HCT116 (cell line): ENCODE data around the gene TNNT2. TPM values are rescaled to one million over a fixed set of nuclear protein-coding genes. Genes with fewer than 3 reads are reported as not detected.

Experiments used
- ATAC-seq: fragments of 200-7000 bp; cut with Tn5 transposase; 2 replicates; pipeline ENCODE4 v1.9.1; 2020; ENCODE audit warnings: mild to moderate bottlenecking, moderate library complexity
- BruUV-seq: library from RNA; stranded (reverse); fragments of 400-500 nt; replicated peaks from 2 replicates; lab custom pipeline; 2021; lab: Mats Ljungman, UMichigan
- CTCF ChIA-PET: fragments of 300-600 bp; sonication (Branson Sonifier 250); formaldehyde crosslinking; loops from one replicate; lab custom pipeline; 2021; ENCODE audit warnings: antibody characterized with exemption; lab: Charles Lee
- POLR2A ChIA-PET: fragments of 300-600, 350-600 bp; sonication (Branson Sonifier 250); formaldehyde crosslinking; loops from one replicate; lab custom pipeline; 2021; ENCODE audit warnings: antibody characterized with exemption; lab: Charles Lee
- RAD21 ChIA-PET, 2 experiments: fragments of 300-600 bp; sonication (Branson Sonifier 250); formaldehyde crosslinking; loops; one replicate each; lab custom pipeline; 2023; ENCODE audit warnings: low total read pairs in 2 of 2; ENCODE audit not compliant: uncharacterized antibody in 2 of 2, unreplicated experiment in 2 of 2, low non-redundant PET in 1 of 2; lab: Charles Lee
- DNase-seq: peaks from one replicate; pipeline ENCODE4 v3.0.0-alpha.2; 2010; ENCODE audit warnings: low read depth, low spot score
- H2AFZ ChIP-seq: fragments of 200-600 bp; shearing (Covaris generic), sonication (generic); 2 replicates; pipeline ENCODE4 v1.6.1; 2017; ENCODE audit warnings: low read depth, mixed run types, mixed read lengths, antibody characterized with exemption, low read length; ENCODE audit not compliant: poor library complexity, severe bottlenecking
- H3K27ac ChIP-seq: 2 replicates; pipeline ENCODE4 v1.5.1; 2012; ENCODE audit warnings: low read depth, low read length
- H3K27me3 ChIP-seq: fragments of 200-600 bp; sonication (generic); 2 replicates; pipeline ENCODE4 v1.6.1; 2016; ENCODE audit warnings: mixed run types, low read length, mixed read lengths; ENCODE audit not compliant: insufficient read depth
- H3K36me3 ChIP-seq, 2 experiments: fragments of 200-500 bp in 1 of 2; fragments of 200-600 bp in 1 of 2; sonication (Bioruptor generic) in 1 of 2; sonication (generic) in 1 of 2; 2 replicates each; pipeline versions ENCODE4 v1.5.1 to v1.6.1; 2014 to 2016; ENCODE audit warnings: low read length in 2 of 2, inconsistent platforms in 1 of 2, mixed read lengths in 1 of 2, mixed run types in 1 of 2; ENCODE audit not compliant: insufficient read depth in 2 of 2, control insufficient read depth in 1 of 2
- H3K4me1 ChIP-seq, 2 experiments: fragments of 200-600 bp in 1 of 2; sonication (generic) in 1 of 2; 2 replicates each; pipeline versions ENCODE4 v1.5.1 to v1.6.1; 2012 to 2017; ENCODE audit warnings: low read length in 2 of 2, inconsistent platforms in 1 of 2, mild to moderate bottlenecking in 1 of 2, mixed read lengths in 1 of 2, mixed run types in 1 of 2, moderate library complexity in 1 of 2; ENCODE audit not compliant: insufficient read depth in 2 of 2, control insufficient read depth in 1 of 2
- H3K4me2 ChIP-seq: fragments of 200-600 bp; sonication (generic); 2 replicates; pipeline ENCODE4 v1.6.1; 2017; ENCODE audit warnings: mixed run types, low read length, mixed read lengths
- H3K4me3 ChIP-seq, 2 experiments: fragments of 200-600 bp in 1 of 2; sonication (generic) in 1 of 2; replicated peaks in 1 of 2; 2 replicates each; pipeline ENCODE4 v1.5.1; 2011 to 2016; ENCODE audit warnings: low read length in 2 of 2, control low read depth in 1 of 2, low read depth in 1 of 2, mild to moderate bottlenecking in 1 of 2, mixed read lengths in 1 of 2, mixed run types in 1 of 2
- H3K79me2 ChIP-seq: fragments of 200-600 bp; sonication (generic); 2 replicates; pipeline ENCODE4 v1.6.1; 2017; ENCODE audit warnings: mild to moderate bottlenecking, mixed run types, low read length, moderate library complexity, mixed read lengths; ENCODE audit not compliant: insufficient read depth
- H3K9ac ChIP-seq: fragments of 200-600 bp; sonication (generic); 2 replicates; pipeline ENCODE4 v1.6.1; 2016; ENCODE audit warnings: low read length, mixed read lengths
- H3K9me2 ChIP-seq: fragments of 200-600 bp; sonication (generic), shearing (Covaris generic); 2 replicates; pipeline ENCODE4 v1.6.1; 2017; ENCODE audit warnings: mixed run types, mild to moderate bottlenecking, moderate library complexity; ENCODE audit not compliant: insufficient read depth
- H3K9me3 ChIP-seq, 2 experiments: fragments of 200-500 bp in 1 of 2; fragments of 200-600 bp in 1 of 2; sonication (Bioruptor generic) in 1 of 2; sonication (generic) in 1 of 2; 2 replicates each; pipeline ENCODE4 v1.6.1; 2014 to 2017; ENCODE audit warnings: low read length in 2 of 2, mixed read lengths in 2 of 2, inconsistent platforms in 1 of 2, low read depth in 1 of 2, mild to moderate bottlenecking in 1 of 2, mixed run types in 1 of 2, moderate library complexity in 1 of 2; ENCODE audit not compliant: control insufficient read depth in 1 of 2, insufficient read depth in 1 of 2
- H4K20me1 ChIP-seq: fragments of 200-600 bp; sonication (generic), shearing (Covaris generic); 2 replicates; pipeline ENCODE4 v1.6.1; 2017; ENCODE audit warnings: mixed run types, mild to moderate bottlenecking, moderate library complexity; ENCODE audit not compliant: insufficient read depth
- CBX3 ChIP-seq: IDR thresholded peaks from 2 replicates; pipeline ENCODE4 v1.6.1; 2012; ENCODE audit warnings: low read depth
- CEBPB ChIP-seq: IDR thresholded peaks from 2 replicates; pipeline ENCODE4 v1.6.1; 2012; ENCODE audit warnings: low read depth
- EGR1 ChIP-seq: IDR thresholded peaks from 2 replicates; pipeline ENCODE4 v1.6.1; 2012; ENCODE audit warnings: low read depth
- ELF1 ChIP-seq: IDR thresholded peaks from 2 replicates; pipeline ENCODE4 v1.6.1; 2012; ENCODE audit warnings: low read depth, borderline replicate concordance
- EZH2phosphoT487 ChIP-seq: fragments of 200-600 bp; IDR thresholded peaks from 2 replicates; pipeline ENCODE4 v1.6.1; 2018; ENCODE audit warnings: antibody characterized with exemption, borderline replicate concordance
- RAD21 ChIP-seq: IDR thresholded peaks from 2 replicates; pipeline ENCODE4 v1.6.1; 2012; ENCODE audit warnings: low read depth, mild to moderate bottlenecking
- SP1 ChIP-seq: IDR thresholded peaks from 2 replicates; pipeline ENCODE4 v1.6.1; 2012; ENCODE audit warnings: low read depth
- YY1 ChIP-seq: IDR thresholded peaks from 2 replicates; pipeline ENCODE4 v1.6.1; 2011; ENCODE audit warnings: low read length, low read depth, moderate library complexity, mild to moderate bottlenecking; ENCODE audit not compliant: insufficient replicate concordance; ENCODE audit errors: extremely low read depth
- intact Hi-C: fragments of 100-400 bp; cut with micrococcal nuclease; formaldehyde crosslinking; loops from 2 replicates; pipeline ENCODE4 v1.10.0; 2022
- total RNA-seq: library from RNA; stranded (reverse); gene quantifications from one replicate; pipeline ENCODE4 v1.2.1, GENCODE V29; 2021; ENCODE audit not compliant: unreplicated experiment
- TF ChIP-seq, protein P1 (sequence below): IDR thresholded peaks from 2 replicates; pipeline ENCODE4 v1.6.1; 2012; ENCODE audit warnings: low read depth
- TF ChIP-seq, protein P2 (sequence below): IDR thresholded peaks from 2 replicates; pipeline ENCODE4 v1.6.1; 2012
- TF ChIP-seq, protein P3 (sequence below), 3 experiments: fragments of 200-600 bp in 1 of 3; sonication (generic) in 1 of 3; IDR thresholded peaks in 2 of 3; conservative IDR thresholded peaks in 1 of 3; 2 replicates each; pipeline ENCODE4 v1.5.1; 2012 to 2017; ENCODE audit warnings: low read depth in 2 of 3, low read length in 2 of 3, antibody characterized with exemption in 1 of 3, borderline replicate concordance in 1 of 3, control low read depth in 1 of 3, mild to moderate bottlenecking in 1 of 3, mixed read lengths in 1 of 3, mixed run types in 1 of 3, moderate library complexity in 1 of 3; ENCODE audit not compliant: insufficient read depth in 1 of 3
- TF ChIP-seq, protein P4 (sequence below): IDR thresholded peaks from 2 replicates; pipeline ENCODE4 v1.6.1; 2012

Gene TNNT2
- total RNA-seq, 1 experiment from 2014 or later: 2.0 TPM

DNA sequence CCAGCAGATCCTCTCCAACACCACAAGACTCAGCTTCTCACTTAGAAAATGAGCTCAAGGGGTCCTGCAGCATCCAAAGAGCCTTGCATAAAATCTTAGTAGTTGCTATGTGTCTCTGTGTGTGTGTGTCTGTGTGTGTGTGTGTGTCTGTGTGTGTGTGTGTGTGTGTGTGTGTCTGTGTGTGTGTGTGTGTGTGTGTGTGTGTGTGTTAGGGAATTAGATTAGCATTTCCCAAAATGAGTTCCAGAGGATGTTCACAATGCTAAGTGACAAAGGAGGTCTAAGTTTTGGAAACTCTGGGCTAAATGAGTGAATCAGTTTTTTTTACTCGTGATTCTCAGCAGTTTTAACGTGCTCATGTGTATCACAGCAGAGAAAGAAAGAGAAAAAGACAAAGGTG lies 30.5 kb downstream of the TNNT2 start (continued):
- TF ChIP-seq, protein P1, sequence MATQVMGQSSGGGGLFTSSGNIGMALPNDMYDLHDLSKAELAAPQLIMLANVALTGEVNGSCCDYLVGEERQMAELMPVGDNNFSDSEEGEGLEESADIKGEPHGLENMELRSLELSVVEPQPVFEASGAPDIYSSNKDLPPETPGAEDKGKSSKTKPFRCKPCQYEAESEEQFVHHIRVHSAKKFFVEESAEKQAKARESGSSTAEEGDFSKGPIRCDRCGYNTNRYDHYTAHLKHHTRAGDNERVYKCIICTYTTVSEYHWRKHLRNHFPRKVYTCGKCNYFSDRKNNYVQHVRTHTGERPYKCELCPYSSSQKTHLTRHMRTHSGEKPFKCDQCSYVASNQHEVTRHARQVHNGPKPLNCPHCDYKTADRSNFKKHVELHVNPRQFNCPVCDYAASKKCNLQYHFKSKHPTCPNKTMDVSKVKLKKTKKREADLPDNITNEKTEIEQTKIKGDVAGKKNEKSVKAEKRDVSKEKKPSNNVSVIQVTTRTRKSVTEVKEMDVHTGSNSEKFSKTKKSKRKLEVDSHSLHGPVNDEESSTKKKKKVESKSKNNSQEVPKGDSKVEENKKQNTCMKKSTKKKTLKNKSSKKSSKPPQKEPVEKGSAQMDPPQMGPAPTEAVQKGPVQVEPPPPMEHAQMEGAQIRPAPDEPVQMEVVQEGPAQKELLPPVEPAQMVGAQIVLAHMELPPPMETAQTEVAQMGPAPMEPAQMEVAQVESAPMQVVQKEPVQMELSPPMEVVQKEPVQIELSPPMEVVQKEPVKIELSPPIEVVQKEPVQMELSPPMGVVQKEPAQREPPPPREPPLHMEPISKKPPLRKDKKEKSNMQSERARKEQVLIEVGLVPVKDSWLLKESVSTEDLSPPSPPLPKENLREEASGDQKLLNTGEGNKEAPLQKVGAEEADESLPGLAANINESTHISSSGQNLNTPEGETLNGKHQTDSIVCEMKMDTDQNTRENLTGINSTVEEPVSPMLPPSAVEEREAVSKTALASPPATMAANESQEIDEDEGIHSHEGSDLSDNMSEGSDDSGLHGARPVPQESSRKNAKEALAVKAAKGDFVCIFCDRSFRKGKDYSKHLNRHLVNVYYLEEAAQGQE: no peak
- no peak for TF ChIP-seq CEBPB
- TF ChIP-seq SP1: no peak
- TF ChIP-seq, protein P2, sequence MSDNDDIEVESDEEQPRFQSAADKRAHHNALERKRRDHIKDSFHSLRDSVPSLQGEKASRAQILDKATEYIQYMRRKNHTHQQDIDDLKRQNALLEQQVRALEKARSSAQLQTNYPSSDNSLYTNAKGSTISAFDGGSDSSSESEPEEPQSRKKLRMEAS: no peak
- TF ChIP-seq, protein P3, sequence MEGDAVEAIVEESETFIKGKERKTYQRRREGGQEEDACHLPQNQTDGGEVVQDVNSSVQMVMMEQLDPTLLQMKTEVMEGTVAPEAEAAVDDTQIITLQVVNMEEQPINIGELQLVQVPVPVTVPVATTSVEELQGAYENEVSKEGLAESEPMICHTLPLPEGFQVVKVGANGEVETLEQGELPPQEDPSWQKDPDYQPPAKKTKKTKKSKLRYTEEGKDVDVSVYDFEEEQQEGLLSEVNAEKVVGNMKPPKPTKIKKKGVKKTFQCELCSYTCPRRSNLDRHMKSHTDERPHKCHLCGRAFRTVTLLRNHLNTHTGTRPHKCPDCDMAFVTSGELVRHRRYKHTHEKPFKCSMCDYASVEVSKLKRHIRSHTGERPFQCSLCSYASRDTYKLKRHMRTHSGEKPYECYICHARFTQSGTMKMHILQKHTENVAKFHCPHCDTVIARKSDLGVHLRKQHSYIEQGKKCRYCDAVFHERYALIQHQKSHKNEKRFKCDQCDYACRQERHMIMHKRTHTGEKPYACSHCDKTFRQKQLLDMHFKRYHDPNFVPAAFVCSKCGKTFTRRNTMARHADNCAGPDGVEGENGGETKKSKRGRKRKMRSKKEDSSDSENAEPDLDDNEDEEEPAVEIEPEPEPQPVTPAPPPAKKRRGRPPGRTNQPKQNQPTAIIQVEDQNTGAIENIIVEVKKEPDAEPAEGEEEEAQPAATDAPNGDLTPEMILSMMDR (IDR thresholded peaks at IDR 0.05 in 2 of 3, conservative IDR thresholded peaks at IDR 0.05 in 1 of 3; ENCODE audit: borderline replicate concordance in 1 of 3, insufficient read depth in 1 of 3, low read depth in 2 of 3, low read length in 2 of 3): no peak

DNA sequence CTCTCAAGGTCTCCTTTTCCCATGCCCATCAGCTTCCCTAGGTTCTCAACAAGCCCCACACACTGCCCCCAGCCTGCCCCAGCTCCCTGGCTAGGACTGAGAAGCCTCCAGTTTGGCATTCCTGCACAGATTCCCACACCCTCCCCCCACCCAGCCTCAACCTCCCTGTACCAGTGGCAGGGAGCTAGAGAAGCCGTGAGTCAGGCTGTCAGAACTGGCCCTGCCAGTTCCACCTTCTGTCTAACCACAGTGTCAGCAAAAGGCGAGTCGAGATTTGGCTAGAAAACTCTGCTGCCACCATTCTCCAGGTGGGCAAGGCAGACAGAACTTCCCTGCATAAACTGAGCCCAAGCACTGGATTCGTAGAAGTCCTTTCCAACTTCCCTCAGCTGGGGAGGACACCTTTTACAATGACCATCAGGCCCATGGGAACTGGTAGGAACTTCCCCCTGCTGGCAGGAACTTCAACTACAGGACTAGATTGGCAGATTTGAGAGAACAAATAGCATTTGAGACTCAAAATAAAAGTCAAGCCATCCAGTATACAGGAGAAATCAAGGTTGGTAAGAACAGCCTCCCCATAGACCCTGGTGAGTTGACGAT lies 31.0 kb downstream of the TNNT2 start:
- BruUV-seq: no TSS peak
- peaks cover 4 to 5% of the 10 kb centered on the region in 2 experiments; a peak in 1 of 4 replicates for H3K9me3 ChIP-seq
- POLR2A ChIA-PET: no interaction called here
- intact Hi-C loops: loop anchor here (1.0 kb wide), 1 partner anchor 92 kb away; no protein-coding TSS in a partner anchor
- peaks cover 2 to 15% of the 10 kb centered on the region in 2 experiments; a peak in 3 of 4 replicates for H3K4me1 ChIP-seq
- H3K9ac ChIP-seq: no peak overlapping the region
- CTCF ChIA-PET: interaction anchor here (0.6 to 3.8 kb wide), 18 partner anchors 10 to 133 kb away, joined by 3 to 31 read pairs (median 4); no protein-coding TSS in a partner anchor
- no peaks in the 10 kb centered on the region for H4K20me1 ChIP-seq
- H3K9me2 ChIP-seq: no peaks in the 10 kb centered on the region
- H3K36me3 ChIP-seq: no peaks in the 10 kb centered on the region
- H3K27me3 ChIP-seq: peaks cover 3% of the 10 kb centered on the region; the same call in 1 of the 2 replicates
- no peak overlapping the region for H3K4me3 ChIP-seq
- peak overlapping the region; percentile 53 for H3K4me2 ChIP-seq
- H2AFZ ChIP-seq: no peak overlapping the region
- RAD21 ChIA-PET: interaction anchor here in 1 of 2 experiments (1.1 to 1.2 kb wide), 2 partner anchors 17 to 92 kb away, joined by 3 to 4 read pairs; no protein-coding TSS in a partner anchor
- peak; percentile 76 for ATAC-seq
- DNase-seq: peak; percentile 54
- no peak overlapping the region for H3K27ac ChIP-seq
- H3K79me2 ChIP-seq: no peaks in the 10 kb centered on the region
- TF ChIP-seq, protein P4, sequence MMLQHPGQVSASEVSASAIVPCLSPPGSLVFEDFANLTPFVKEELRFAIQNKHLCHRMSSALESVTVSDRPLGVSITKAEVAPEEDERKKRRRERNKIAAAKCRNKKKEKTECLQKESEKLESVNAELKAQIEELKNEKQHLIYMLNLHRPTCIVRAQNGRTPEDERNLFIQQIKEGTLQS: no peak
- TF ChIP-seq EZH2phosphoT487 (no peak), YY1 (no peak), CBX3 (no peak), SP1 (no peak), ELF1 (no peak), EGR1 (no peak), RAD21 (peak; percentile 79)
- TF ChIP-seq, protein P1: no peak
